Activated naive CD4-positive, alpha-beta T cell (primary cell): Measurements from ENCODE around the gene SLC3A2.
"Not testable (repeated sequence)": the region's sequence is repeated elsewhere in the genome, so short reads cannot be mapped to it uniquely, and the experiment has no call there.

Source experiments
- DNase-seq, 4 experiments: peaks; one replicate each; lab custom pipeline; 2025; lab: John Stamatoyannopoulos, UW

The SLC3A2 gene

DNA sequence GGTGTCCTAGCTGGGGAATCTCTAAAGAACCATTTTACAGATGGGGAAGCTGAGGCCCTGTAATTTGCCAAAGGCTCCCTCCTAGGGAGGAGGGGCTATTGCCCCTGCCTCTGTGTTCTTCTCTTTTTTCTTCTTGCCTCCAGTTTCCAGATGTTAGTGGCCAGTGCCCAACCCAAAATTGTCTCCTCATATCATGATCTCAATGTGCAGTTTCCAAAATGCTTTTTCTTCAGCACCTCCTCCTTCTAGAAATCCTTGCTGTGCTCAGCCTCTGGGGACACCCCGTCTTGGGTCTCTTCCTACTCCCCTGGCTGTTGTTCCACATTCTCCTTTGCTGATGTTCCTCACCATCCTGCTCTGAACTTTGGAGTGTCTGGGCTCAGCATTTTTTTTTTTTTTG lies 50.0 kb downstream of the SLC3A2 start:
- DNase-seq = no peak

DNA sequence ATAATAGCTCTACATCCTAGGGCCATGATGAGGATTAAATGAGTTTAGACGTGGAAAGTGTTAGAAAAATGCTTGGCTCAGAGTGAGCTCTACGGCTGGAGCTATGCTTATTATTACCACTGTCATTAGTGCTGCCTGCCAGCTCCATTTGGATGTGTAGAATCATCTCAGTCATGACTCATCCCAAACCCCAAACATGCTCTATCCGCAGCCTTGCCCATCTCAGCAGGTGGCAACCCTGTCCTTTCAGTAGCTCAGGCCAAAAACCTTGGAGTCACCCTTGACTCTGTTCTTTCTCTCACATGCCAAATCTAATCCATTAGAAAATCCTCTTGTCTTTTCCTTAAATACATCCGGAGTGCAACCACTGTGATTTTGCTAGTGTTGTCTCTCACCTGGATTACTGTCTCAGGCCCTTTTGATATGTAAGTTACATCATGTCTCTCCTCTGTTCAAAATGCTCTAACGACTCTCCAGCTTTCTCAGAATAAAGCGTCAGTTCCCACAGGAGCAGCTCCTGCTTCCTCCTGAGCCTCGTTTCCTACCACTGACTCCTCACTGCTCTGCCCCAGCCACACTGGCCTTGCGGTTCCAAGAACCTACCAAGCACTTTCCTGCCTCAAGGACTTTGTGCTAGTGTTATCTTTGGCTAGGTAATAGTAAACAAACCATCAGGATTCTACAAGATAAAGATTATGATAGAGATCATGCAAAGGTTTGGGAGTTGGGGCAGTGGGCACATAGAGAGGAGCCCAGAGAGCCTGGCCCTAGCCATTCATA lies 51.0 kb downstream of the SLC3A2 start:
- DNase-seq = no peak

DNA sequence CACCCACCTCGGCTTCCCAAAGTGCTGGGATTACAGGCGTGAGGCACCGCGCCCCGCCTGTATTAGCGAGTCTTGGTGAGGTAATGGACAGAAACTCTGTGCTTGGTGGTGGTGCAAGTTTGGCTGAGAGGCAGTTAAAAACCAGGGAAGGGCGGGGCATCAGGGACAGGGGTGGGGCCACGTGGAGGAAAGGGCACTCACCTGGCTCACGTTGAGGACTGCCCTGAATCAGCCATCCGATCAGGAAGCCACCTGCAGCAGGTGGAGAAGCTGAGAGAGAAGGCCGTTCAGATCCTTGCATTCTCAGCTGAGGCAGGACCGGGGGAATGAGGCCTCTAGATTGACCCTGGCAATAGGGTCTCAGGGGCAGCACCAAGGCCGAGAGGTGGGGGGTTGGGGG lies 52.6 kb downstream of the SLC3A2 start:
- DNase-seq = no peak

DNA sequence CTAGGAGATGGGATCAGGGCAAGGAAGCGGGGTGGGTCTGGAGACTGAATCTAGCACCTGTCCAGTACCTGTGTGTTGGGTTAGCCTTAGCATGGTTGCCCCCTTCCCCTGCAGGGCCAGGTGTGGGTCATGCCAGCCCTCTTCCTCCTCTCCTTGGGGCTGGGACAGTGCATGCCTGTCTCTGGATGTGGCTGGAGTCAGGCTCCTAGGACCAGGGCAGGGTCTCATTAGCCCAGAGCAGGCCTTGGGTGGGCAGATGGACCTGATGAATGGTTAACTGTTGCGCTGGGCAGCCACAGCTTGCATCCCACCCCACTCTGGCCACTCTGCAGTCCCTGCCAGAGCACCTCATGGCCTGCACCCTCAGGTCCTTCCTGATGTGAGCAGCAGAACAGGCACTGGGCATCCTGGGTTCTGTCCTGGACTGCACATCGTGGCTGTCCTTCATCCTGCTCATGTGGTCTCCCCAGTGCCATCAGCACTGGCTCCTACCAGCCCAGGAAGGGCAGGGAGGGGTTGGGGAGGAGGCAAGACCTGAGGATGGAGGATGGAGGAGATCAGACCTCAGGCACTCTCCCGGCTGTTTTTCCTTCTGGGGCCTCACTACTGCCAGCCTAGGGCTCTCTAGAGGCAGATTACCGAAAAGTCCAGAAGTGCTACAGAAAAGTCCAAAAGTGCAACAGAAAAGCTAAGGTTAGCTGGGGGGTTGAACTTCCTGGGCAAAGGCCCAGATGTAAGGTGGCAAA lies 53.2 kb downstream of the SLC3A2 start:
- no peak for DNase-seq

DNA sequence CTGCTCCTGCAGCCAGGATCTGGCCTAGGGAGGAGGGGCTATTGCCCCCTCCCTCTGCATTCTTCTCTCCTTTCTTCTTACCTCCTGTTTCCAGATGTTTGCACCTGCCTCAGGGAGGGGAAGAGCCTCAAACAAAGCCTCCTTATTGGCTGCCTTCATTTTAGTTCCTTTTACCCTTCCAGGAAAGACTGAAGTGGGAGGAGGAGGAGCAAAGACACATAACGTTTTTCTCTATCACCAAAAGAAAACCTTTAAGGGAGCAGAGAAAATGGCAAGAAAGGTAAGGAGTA lies 53.7 kb downstream of the SLC3A2 start:
- no peak for DNase-seq

DNA sequence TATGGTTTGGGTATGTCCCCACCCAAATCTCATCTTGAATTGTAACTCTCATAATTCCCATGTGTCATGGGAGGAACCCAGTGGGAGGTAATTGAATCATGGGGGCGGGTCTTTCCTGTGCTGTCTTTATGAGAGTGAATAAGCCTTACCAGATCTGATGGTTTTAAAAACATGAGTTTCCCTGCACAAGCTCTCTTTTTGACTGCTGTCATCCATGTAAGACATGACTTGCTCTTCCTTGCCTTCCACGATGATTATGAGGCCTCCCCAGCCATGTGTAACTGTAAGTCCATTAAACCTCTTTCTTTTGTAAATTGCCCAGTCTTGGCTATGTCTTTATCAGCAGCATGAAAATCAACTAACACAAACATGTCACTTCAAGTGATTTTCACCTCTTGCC lies 56.8 kb downstream of the SLC3A2 start:
- DNase-seq = not testable (repeated sequence)
